GM12878 (cell line): Measurements from ENCODE around the gene SRMS. TPM values are rescaled to one million over a fixed set of nuclear protein-coding genes. Genes with fewer than 3 reads are reported as not detected.

Experiments used
- ATAC-seq: fragments of 200-7000 bp; cut with Tn5 transposase; 3 replicates; pipeline ENCODE4 v1.9.1; 2020; ENCODE audit warnings: mild to moderate bottlenecking, moderate library complexity
- BruUV-seq: library from RNA; stranded (reverse); fragments of 400-500 nt; replicated peaks from 2 replicates; lab custom pipeline; 2021; lab: Mats Ljungman, UMichigan
- CTCF ChIA-PET: fragments of 300-600 bp; sonication (Branson Sonifier 250); formaldehyde crosslinking; extraction: SDS; loops from one replicate; lab custom pipeline; 2021; ENCODE audit warnings: inconsistent platforms; lab: Yijun Ruan, JAX
- POLR2A ChIA-PET: fragments of 350-600 bp; formaldehyde crosslinking; extraction: SDS; loops from one replicate; lab custom pipeline; 2021; ENCODE audit warnings: inconsistent platforms; lab: Charles Lee
- RAD21 ChIA-PET: fragments of 300-600 bp; sonication (Branson Sonifier 250); formaldehyde crosslinking; loops from one replicate; lab custom pipeline; 2023; ENCODE audit warnings: antibody characterized with exemption; ENCODE audit not compliant: unreplicated experiment; lab: Charles Lee
- SMC1A ChIA-PET: fragments of 300-600 bp; sonication (Branson Sonifier 250); formaldehyde crosslinking; loops from one replicate; lab custom pipeline; 2023; ENCODE audit not compliant: unreplicated experiment, uncharacterized antibody; lab: Charles Lee
- DNase-seq: peaks from one replicate; pipeline ENCODE4 v3.0.0-alpha.2; 2011; ENCODE audit warnings: low read depth, low spot score
- FAIRE-seq: peaks from 3 replicates; lab custom pipeline; 2011; peaks lifted over from hg19 to GRCh38; lab: Jason Lieb, UNC
- H2AFZ ChIP-seq: 2 replicates; pipeline ENCODE4 v1.6.0; 2011; ENCODE audit warnings: low read depth, low read length, control low read depth; ENCODE audit not compliant: control insufficient read depth
- H3K27ac ChIP-seq: 2 replicates; pipeline ENCODE4 v1.5.1; 2011; ENCODE audit warnings: control low read depth; ENCODE audit not compliant: control insufficient read depth, insufficient read depth
- H3K27me3 ChIP-seq, 2 experiments: replicated peaks in 1 of 2; 2 replicates each; pipeline versions ENCODE4 v1.6.0 to v1.6.1; 2011; ENCODE audit warnings: low read length in 1 of 2; ENCODE audit not compliant: control insufficient read depth in 2 of 2, insufficient read depth in 2 of 2
- H3K36me3 ChIP-seq, 2 experiments: 2 replicates each; pipeline ENCODE4 v1.5.1; 2011; ENCODE audit warnings: low read length in 1 of 2; ENCODE audit not compliant: control insufficient read depth in 2 of 2, insufficient read depth in 2 of 2
- H3K4me1 ChIP-seq: 2 replicates; pipeline ENCODE4 v1.6.1; 2011; ENCODE audit warnings: mild to moderate bottlenecking, low read length, moderate library complexity, mixed read lengths; ENCODE audit not compliant: control insufficient read depth, insufficient read depth
- H3K4me2 ChIP-seq: 2 replicates; pipeline ENCODE4 v1.6.0; 2011; ENCODE audit warnings: control low read depth; ENCODE audit not compliant: control insufficient read depth, insufficient read depth
- H3K4me3 ChIP-seq: fragments of 200-600 bp; sonication (generic); 2 replicates; pipeline ENCODE4 v1.5.1; 2016
- H3K79me2 ChIP-seq: 2 replicates; pipeline ENCODE4 v1.6.0; 2011; ENCODE audit warnings: low read length; ENCODE audit not compliant: control insufficient read depth, insufficient read depth
- H3K9ac ChIP-seq: 2 replicates; pipeline ENCODE4 v1.8.0; 2011; ENCODE audit warnings: low read length, control low read depth, mixed read lengths; ENCODE audit not compliant: control insufficient read depth, insufficient read depth
- H3K9me3 ChIP-seq: replicated peaks from 3 replicates; pipeline ENCODE4 v1.5.1; 2011; ENCODE audit warnings: mild to moderate bottlenecking, low read length; ENCODE audit not compliant: control insufficient read depth, insufficient read depth
- H4K20me1 ChIP-seq: 2 replicates; pipeline ENCODE4 v1.6.0; 2011; ENCODE audit not compliant: control insufficient read depth, insufficient read depth
- ATF7 ChIP-seq: fragments of 450-650 bp; IDR thresholded peaks from 2 replicates; pipeline ENCODE4 v1.6.1; 2016; ENCODE audit warnings: low read depth, mild to moderate bottlenecking
- CHD4 ChIP-seq: fragments of 200-600 bp; sonication (generic); IDR thresholded peaks from 2 replicates; pipeline ENCODE4 v1.6.1; 2016; ENCODE audit warnings: mild to moderate bottlenecking
- MEF2A ChIP-seq: IDR thresholded peaks from 2 replicates; pipeline ENCODE4 v1.6.1; 2011; ENCODE audit warnings: low read depth, mild to moderate bottlenecking, low read length, moderate library complexity; ENCODE audit not compliant: insufficient read depth
- WGBS: methylation state at CpG from one replicate; pipeline ENCODE4 v1.1.6; 2016; ENCODE audit warnings: low lambda C conversion rate; ENCODE audit not compliant: insufficient replicate concordance, insufficient coverage; ENCODE audit errors: missing lambda C conversion rate; 5-methylcytosine and 5-hydroxymethylcytosine counted together
- in situ Hi-C: fragments of 300-500 bp; cut with MboI; formaldehyde crosslinking; loops from 9 replicates; pipeline ENCODE4 v1.14.3; 2018; ENCODE audit warnings: mixed read lengths
- intact Hi-C: fragments of 100-400 bp; cut with micrococcal nuclease; formaldehyde crosslinking; loops from one replicate; pipeline ENCODE4 v1.14.2; 2022; ENCODE audit not compliant: unreplicated experiment
- polyA plus RNA-seq, 11 experiments: library from polyadenylated mRNA; depleted of rRNA in 4 of 11; unstranded in 6 of 11; stranded (reverse) in 5 of 11; fragments of >200 nt; fragmentation: Nextera tagmentation in 4 of 11; fragmentation: Illumina TruSeq in 1 of 11; extraction: Ambion mirVana in 4 of 11; extraction: Trizol in 1 of 11; gene quantifications; 1 replicate in 1 of 11; 2 replicates in 10 of 11; pipeline versions ENCODE4 v1.2.1 to v1.2.3, GENCODE V29; 2011 to 2016; ENCODE audit warnings: inconsistent platforms in 2 of 11, missing spikeins in 2 of 11, low read depth in 1 of 11
- total RNA-seq, 4 experiments: library from RNA; depleted of rRNA in 3 of 4; stranded (reverse); fragments of >200 nt in 3 of 4; fragmentation: Illumina TruSeq in 1 of 4; extraction: Trizol in 1 of 4; gene quantifications; 2 replicates each; pipeline versions ENCODE4 v1.2.1 to v1.2.3, GENCODE V29; 2013 to 2021
- TF ChIP-seq, protein P1 (sequence below): IDR thresholded peaks from 2 replicates; pipeline ENCODE4 v1.6.1; 2012; ENCODE audit warnings: low read length, inconsistent platforms

SRMS gene
- total and polyA plus RNA-seq, 10 of the 15 experiments (the other 5 are each of a cell fraction or from before 2014, with no cell fraction given), result not detected

DNA sequence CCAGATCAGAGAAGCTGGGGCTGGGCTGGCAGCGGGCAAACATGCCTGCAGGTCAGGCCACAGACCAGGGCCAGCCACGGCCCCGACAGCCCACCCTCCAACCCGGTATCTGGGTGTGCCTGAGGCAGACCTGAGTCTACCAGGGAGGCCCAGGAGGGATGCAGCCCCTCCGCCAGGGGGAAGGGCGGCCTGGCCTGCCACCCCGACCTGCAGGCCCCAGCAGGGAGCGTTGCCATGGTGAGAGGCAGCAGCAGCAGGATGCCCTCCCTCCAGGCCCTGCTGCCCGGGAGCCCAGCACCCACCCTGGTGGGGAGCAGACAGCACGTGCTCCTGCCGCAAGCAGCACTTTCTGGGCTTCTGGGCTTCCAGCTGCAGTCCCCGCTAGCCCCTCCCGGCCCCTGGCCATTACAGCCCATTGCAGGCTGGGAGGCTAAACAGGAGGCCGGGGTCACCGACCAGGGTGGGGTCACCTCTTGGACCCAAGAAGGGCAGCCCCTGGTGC, 44.8 kb downstream of the SRMS start (continued):
- TF ChIP-seq, protein P1, sequence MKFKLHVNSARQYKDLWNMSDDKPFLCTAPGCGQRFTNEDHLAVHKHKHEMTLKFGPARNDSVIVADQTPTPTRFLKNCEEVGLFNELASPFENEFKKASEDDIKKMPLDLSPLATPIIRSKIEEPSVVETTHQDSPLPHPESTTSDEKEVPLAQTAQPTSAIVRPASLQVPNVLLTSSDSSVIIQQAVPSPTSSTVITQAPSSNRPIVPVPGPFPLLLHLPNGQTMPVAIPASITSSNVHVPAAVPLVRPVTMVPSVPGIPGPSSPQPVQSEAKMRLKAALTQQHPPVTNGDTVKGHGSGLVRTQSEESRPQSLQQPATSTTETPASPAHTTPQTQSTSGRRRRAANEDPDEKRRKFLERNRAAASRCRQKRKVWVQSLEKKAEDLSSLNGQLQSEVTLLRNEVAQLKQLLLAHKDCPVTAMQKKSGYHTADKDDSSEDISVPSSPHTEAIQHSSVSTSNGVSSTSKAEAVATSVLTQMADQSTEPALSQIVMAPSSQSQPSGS, result no peak

GRCh38 chr20:63501818-63502670, 45.5 kb downstream of the SRMS start:
- in situ Hi-C loops, result no loop called here
- peaks cover 1 to 4% of the 10 kb centered on the region in 2 experiments; a peak in 3 of 4 replicates for H3K27me3 ChIP-seq
- no peak overlapping the region for H3K27ac ChIP-seq
- no peaks in the 10 kb centered on the region for H3K36me3 ChIP-seq
- CTCF ChIA-PET, result no interaction called here
- POLR2A ChIA-PET, result no interaction called here
- no peak for DNase-seq
- peak; percentile 38 for ATAC-seq
- FAIRE-seq, result no peak
- no peak overlapping the region for H2AFZ ChIP-seq
- no peak overlapping the region for H3K9ac ChIP-seq
- intact Hi-C loops, result no loop called here
- 12% methylated on average over 25 of the region's 26 CpGs for WGBS
- H3K9me3 ChIP-seq, result no peaks in the 10 kb centered on the region; the same call in 2 of the 3 replicates
- SMC1A ChIA-PET, result no interaction called here
- H3K4me1 ChIP-seq, result no peaks in the 10 kb centered on the region
- no TSS peak for BruUV-seq
- RAD21 ChIA-PET, result no interaction called here
- H4K20me1 ChIP-seq, result no peaks in the 10 kb centered on the region
- TF ChIP-seq ATF7, result peak; percentile 63
- TF ChIP-seq CHD4, result no peak
- TF ChIP-seq MEF2A, result 0 out of 2 replicates have a peak, but pooled peaks have one; percentile 27
- TF ChIP-seq, all 136 proteins: peak for 2
- no peak overlapping the region for H3K4me2 ChIP-seq
- no peak overlapping the region for H3K4me3 ChIP-seq
- no peaks in the 10 kb centered on the region for H3K79me2 ChIP-seq
